IMR-90 (cell line): ENCODE data around the gene NTM. TPM values are rescaled to one million over a fixed set of nuclear protein-coding genes. Genes with fewer than 3 reads are reported as not detected.

Source experiments
- ATAC-seq: fragments of 200-7000 bp; cut with Tn5 transposase; 2 replicates; pipeline ENCODE4 v1.9.1; 2020; ENCODE audit warnings: low read depth, mild to moderate bottlenecking, moderate library complexity
- BruUV-seq: library from RNA; stranded (reverse); fragments of 400-500 nt; replicated peaks from 2 replicates; lab custom pipeline; 2021; lab: Mats Ljungman, UMichigan
- CTCF ChIA-PET: fragments of 300-600 bp; formaldehyde crosslinking; extraction: SDS; loops from one replicate; lab custom pipeline; 2021; ENCODE audit warnings: antibody characterized with exemption; lab: Yijun Ruan, JAX
- POLR2A ChIA-PET: fragments of 300-600 bp; sonication (Branson Sonifier 250); formaldehyde crosslinking; loops from one replicate; lab custom pipeline; 2022; ENCODE audit warnings: antibody characterized with exemption; ENCODE audit not compliant: unreplicated experiment; lab: Charles Lee
- DNase-seq: peaks from one replicate; pipeline ENCODE4 v3.0.0; 2013
- H2AFZ ChIP-seq: replicated peaks from 2 replicates; pipeline ENCODE3; 2013; ENCODE audit warnings: low read length, mild to moderate bottlenecking; ENCODE audit not compliant: poor library complexity
- H2AK5ac ChIP-seq: 2 replicates; pipeline ENCODE4 v1.6.1; 2013; ENCODE audit warnings: low read depth, low read length, inconsistent platforms
- H2AK9ac ChIP-seq: replicated peaks from 2 replicates; pipeline ENCODE3; 2013; ENCODE audit warnings: mild to moderate bottlenecking, low read depth, low read length, moderate library complexity; ENCODE audit not compliant: poor library complexity
- H2BK120ac ChIP-seq: 2 replicates; pipeline ENCODE4 v1.6.1; 2013; ENCODE audit warnings: low read depth, low read length, inconsistent platforms
- H2BK15ac ChIP-seq: 3 replicates; pipeline ENCODE4 v1.6.1; 2013; ENCODE audit warnings: low read depth, low read length, inconsistent platforms
- H2BK20ac ChIP-seq: 2 replicates; pipeline ENCODE4 v1.6.1; 2013; ENCODE audit warnings: low read depth, mild to moderate bottlenecking, inconsistent platforms, low read length, moderate library complexity
- H2BK5ac ChIP-seq: 2 replicates; pipeline ENCODE4 v1.6.1; 2013; ENCODE audit warnings: mild to moderate bottlenecking, low read depth, low read length, inconsistent platforms; ENCODE audit not compliant: poor library complexity, severe bottlenecking
- H3K14ac ChIP-seq: replicated peaks from 2 replicates; pipeline ENCODE4 v1.6.1; 2013; ENCODE audit warnings: low read depth, low read length, inconsistent platforms
- H3K18ac ChIP-seq: 2 replicates; pipeline ENCODE4 v1.6.1; 2013; ENCODE audit warnings: low read depth, low read length, control low read depth
- H3K23ac ChIP-seq: 2 replicates; pipeline ENCODE4 v1.6.1; 2013; ENCODE audit warnings: low read depth, low read length, inconsistent platforms
- H3K27ac ChIP-seq: 2 replicates; pipeline ENCODE4 v1.5.1; 2013; ENCODE audit warnings: mild to moderate bottlenecking, control low read depth, low read length; ENCODE audit not compliant: insufficient read depth
- H3K27me3 ChIP-seq: 2 replicates; pipeline ENCODE4 v1.6.1; 2013; ENCODE audit warnings: low read length; ENCODE audit not compliant: control insufficient read depth, insufficient read depth
- H3K36me3 ChIP-seq: 2 replicates; pipeline ENCODE4 v1.6.1; 2013; ENCODE audit warnings: low read length, mixed read lengths; ENCODE audit not compliant: control insufficient read depth, insufficient read depth
- H3K4ac ChIP-seq: 2 replicates; pipeline ENCODE4 v1.6.1; 2013; ENCODE audit warnings: low read depth, low read length, inconsistent platforms
- H3K4me1 ChIP-seq: 2 replicates; pipeline ENCODE4 v1.6.1; 2013; ENCODE audit warnings: low read length, mixed read lengths; ENCODE audit not compliant: control insufficient read depth, insufficient read depth
- H3K4me2 ChIP-seq: 2 replicates; pipeline ENCODE4 v1.6.1; 2013; ENCODE audit warnings: low read depth, mild to moderate bottlenecking, control low read depth, low read length, moderate library complexity
- H3K4me3 ChIP-seq: 2 replicates; pipeline ENCODE4 v1.5.1; 2013; ENCODE audit warnings: low read depth, mild to moderate bottlenecking, control low read depth, low read length, moderate library complexity; ENCODE audit not compliant: insufficient read depth
- H3K56ac ChIP-seq: 2 replicates; pipeline ENCODE4 v1.6.1; 2013; ENCODE audit warnings: low read length, inconsistent platforms; ENCODE audit not compliant: insufficient read depth; ENCODE audit errors: extremely low read depth
- H3K79me1 ChIP-seq, 2 experiments: 2 replicates each; pipeline ENCODE4 v1.6.1; 2013; ENCODE audit warnings: low read length in 2 of 2, inconsistent platforms in 1 of 2, low read depth in 1 of 2
- H3K9ac ChIP-seq: 2 replicates; pipeline ENCODE4 v1.6.1; 2013; ENCODE audit warnings: low read depth, low read length, control low read depth
- H3K9me1 ChIP-seq: 2 replicates; pipeline ENCODE4 v1.6.1; 2013; ENCODE audit warnings: low read length, inconsistent platforms; ENCODE audit not compliant: insufficient read depth
- H3K9me3 ChIP-seq: 2 replicates; pipeline ENCODE4 v1.6.1; 2013; ENCODE audit warnings: low read length; ENCODE audit not compliant: control insufficient read depth, insufficient read depth
- H4K20me1 ChIP-seq: 2 replicates; pipeline ENCODE4 v1.6.1; 2013; ENCODE audit warnings: low read length, inconsistent platforms; ENCODE audit not compliant: insufficient read depth
- H4K5ac ChIP-seq: 2 replicates; pipeline ENCODE4 v1.6.1; 2013; ENCODE audit warnings: mild to moderate bottlenecking, low read depth, low read length, control low read depth
- H4K8ac ChIP-seq, 2 experiments: 2 replicates each; pipeline ENCODE4 v1.6.1; 2013; ENCODE audit warnings: low read depth in 2 of 2, low read length in 2 of 2, control low read depth in 1 of 2, inconsistent platforms in 1 of 2
- H4K91ac ChIP-seq: 2 replicates; pipeline ENCODE4 v1.6.1; 2013; ENCODE audit warnings: low read depth, low read length, inconsistent platforms; ENCODE audit not compliant: insufficient read depth
- BHLHE40 ChIP-seq: fragments of 150-350 bp; IDR thresholded peaks from 2 replicates; pipeline ENCODE4 v1.6.1; 2016; ENCODE audit warnings: mild to moderate bottlenecking, low read depth, low read length
- CEBPB ChIP-seq: IDR thresholded peaks from 2 replicates; pipeline ENCODE4 v1.6.1; 2012; ENCODE audit warnings: low read depth, low read length, improper control_type of control experiment
- CHD1 ChIP-seq: IDR thresholded peaks from 2 replicates; pipeline ENCODE4 v1.6.1; 2012; ENCODE audit warnings: low read depth, low read length, improper control_type of control experiment
- CTCF ChIP-seq: conservative IDR thresholded peaks from 2 replicates; pipeline ENCODE4 v1.5.1; 2012; ENCODE audit warnings: mild to moderate bottlenecking, low read depth, low read length, improper control_type of control experiment
- ELK1 ChIP-seq: fragments of 150-350 bp; IDR thresholded peaks from 2 replicates; pipeline ENCODE4 v1.6.1; 2016; ENCODE audit warnings: low read depth, mild to moderate bottlenecking, low read length, moderate library complexity, borderline replicate concordance
- FOS ChIP-seq: fragments of 150-350 bp; IDR thresholded peaks from 2 replicates; pipeline ENCODE4 v1.6.1; 2016; ENCODE audit warnings: low read depth, low read length
- MAZ ChIP-seq: IDR thresholded peaks from 2 replicates; pipeline ENCODE4 v1.6.1; 2012; ENCODE audit warnings: low read depth, mild to moderate bottlenecking, low read length, improper control_type of control experiment, moderate library complexity, borderline replicate concordance
- RAD21 ChIP-seq: IDR thresholded peaks from 2 replicates; pipeline ENCODE4 v1.6.1; 2012; ENCODE audit warnings: low read length, improper control_type of control experiment
- RFX5 ChIP-seq: IDR thresholded peaks from 2 replicates; pipeline ENCODE4 v1.8.0; 2012; ENCODE audit warnings: low read depth, mild to moderate bottlenecking, low read length, moderate library complexity
- WGBS, 2 experiments: methylation state at CpG; one replicate each; pipeline versions ENCODE4 v1.1.5 to v1.1.7; 2013; ENCODE audit warnings: missing lambda C conversion rate in 2 of 2; ENCODE audit not compliant: insufficient read length in 1 of 2; ENCODE audit errors: extremely low coverage in 2 of 2; 5-methylcytosine and 5-hydroxymethylcytosine counted together
- dilution Hi-C: fragments of 300-500 bp; cut with HindIII; formaldehyde crosslinking; loops from one replicate; pipeline ENCODE4 v1.14.3; 2018; ENCODE audit warnings: low sequenced_read_pairs; ENCODE audit not compliant: unreplicated experiment
- in situ Hi-C: fragments of 300-500 bp; cut with MboI; formaldehyde crosslinking; loops from 3 replicates; pipeline ENCODE4 v1.14.3; 2019; ENCODE audit warnings: low sequenced_read_pairs, inconsistent platforms, mixed read lengths
- intact Hi-C: fragments of 100-400 bp; cut with micrococcal nuclease; formaldehyde crosslinking; loops from 2 replicates; pipeline ENCODE4 v1.10.0; 2022
- polyA plus RNA-seq, 3 experiments: library from polyadenylated mRNA; depleted of rRNA; stranded (reverse); fragments of >200 nt; gene quantifications; 2 replicates each; pipeline ENCODE4 v1.2.3, GENCODE V29; 2012; ENCODE audit warnings: low replicate concordance in 1 of 3
- total RNA-seq: library from RNA; depleted of rRNA; stranded (reverse); fragments of >200 nt; gene quantifications from 2 replicates; pipeline ENCODE4 v1.2.3, GENCODE V29; 2012

NTM gene
- total and polyA plus RNA-seq, 2 of the 4 experiments (the other 2 are of a cell fraction), result 19.5 to 25.5 TPM

- no peak overlapping the region for H2AK9ac ChIP-seq
- in situ Hi-C loops (loop anchor here (10.0 kb wide), 1 partner anchor 436 kb away; no protein-coding TSS in a partner anchor), dilution Hi-C loops (no loop called here), intact Hi-C loops (no loop called here)
- H3K79me1 ChIP-seq, result no peaks in the 10 kb centered on the region; a peak in 1 of 4 replicates
- peaks cover 5% of the 10 kb centered on the region for H3K4me1 ChIP-seq
- no peaks in the 10 kb centered on the region for H4K20me1 ChIP-seq
- POLR2A ChIA-PET, result no interaction called here
- ATAC-seq (no peak), DNase-seq (no peak)
- H2AFZ ChIP-seq, result no peak overlapping the region
- TF ChIP-seq BHLHE40 (no peak), RAD21 (no peak), CTCF (no peak), MAZ (no peak), RFX5 (no peak), CHD1 (no peak), ELK1 (no peak), FOS (no peak), CEBPB (no peak)
- H3K36me3 ChIP-seq, result no peaks in the 10 kb centered on the region
- peaks cover 10% of the 10 kb centered on the region; the same call in 1 of the 2 replicates for H3K9me1 ChIP-seq
- no peak overlapping the region for H4K5ac ChIP-seq
- H3K4ac ChIP-seq, result no peak overlapping the region
- H3K27ac ChIP-seq, result no peak overlapping the region
- CTCF ChIA-PET, result interaction anchor here (1.0 to 1.3 kb wide), 2 partner anchors 10 to 50 kb away, joined by 3 to 4 read pairs; no protein-coding TSS in a partner anchor
- no peaks in the 10 kb centered on the region for H3K27me3 ChIP-seq
- H3K4me3 ChIP-seq, result no peak overlapping the region
- H2BK120ac ChIP-seq, result no peak overlapping the region
- no peak overlapping the region for H2AK5ac ChIP-seq
- no peak overlapping the region for H3K4me2 ChIP-seq
- H3K18ac ChIP-seq, result no peak overlapping the region
- no peak overlapping the region for H3K9ac ChIP-seq
- no peak overlapping the region for H3K14ac ChIP-seq
- no CpG with 5 or more reads among the region's 10 CpGs for WGBS, 2 experiments
- H3K56ac ChIP-seq, result no peak overlapping the region
- H4K8ac ChIP-seq, result no peak overlapping the region
- no peak overlapping the region for H3K23ac ChIP-seq
- no peak overlapping the region for H2BK15ac ChIP-seq
- no peaks in the 10 kb centered on the region for H3K9me3 ChIP-seq
- H4K91ac ChIP-seq, result no peak overlapping the region
- H2BK5ac ChIP-seq, result no peak overlapping the region
- H2BK20ac ChIP-seq, result no peak overlapping the region
- no TSS peak for BruUV-seq
Measured at GRCh38 chr11:132310390-132311375, 940.3 kb downstream of the NTM start.
